ENCODE measurements around the gene PDGFRB. TPM values are rescaled to one million over a fixed set of nuclear protein-coding genes. Genes with fewer than 3 reads are reported as not detected.

PDGFRB gene
- polyA plus RNA-seq, 1 donor from 2014 or later = not detected

DNA sequence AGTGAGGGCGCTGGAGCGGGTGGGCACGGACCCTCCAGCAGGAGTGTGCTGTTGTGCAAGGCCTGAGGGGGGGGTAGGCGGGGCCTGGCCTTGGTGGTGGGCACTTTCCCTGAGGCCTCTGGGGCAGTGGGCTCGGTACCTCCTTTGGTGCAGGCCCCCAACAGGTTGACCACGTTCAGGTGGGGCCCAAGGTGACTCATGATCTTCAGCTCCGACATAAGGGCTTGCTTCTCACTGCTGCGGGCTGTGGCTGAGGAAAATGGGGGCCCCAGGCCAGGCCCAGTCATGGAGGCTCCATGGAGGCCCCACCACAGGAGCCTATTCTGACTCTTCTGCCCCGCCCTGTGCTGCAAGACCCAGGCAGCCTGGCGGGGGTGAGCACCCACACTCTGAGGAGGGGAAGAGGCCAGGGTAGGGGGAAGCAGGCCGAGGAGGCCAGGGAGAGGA, 31.5 kb downstream of the PDGFRB start:
- TF ChIP-seq TAF1 (IDR thresholded peaks at IDR 0.05; ENCODE audit: low read depth) (no peak), MXI1 (conservative IDR thresholded peaks at IDR 0.05; ENCODE audit: poor library complexity, severe bottlenecking) (no peak), RAD21 (conservative IDR thresholded peaks at IDR 0.05) (no peak), SMC3 (conservative IDR thresholded peaks at IDR 0.05; ENCODE audit: poor library complexity) (no peak), POLR2AphosphoS5 (IDR thresholded peaks at IDR 0.05) (no peak), EP300 (conservative IDR thresholded peaks at IDR 0.05; ENCODE audit: poor library complexity, severe bottlenecking) (no peak), EZH2 (IDR thresholded peaks at IDR 0.05; ENCODE audit: borderline replicate concordance, insufficient read depth, low read length, poor library complexity, severe bottlenecking) (no peak), REST (IDR thresholded peaks at IDR 0.05; ENCODE audit: borderline replicate concordance) (no peak), CTCF (IDR thresholded peaks at IDR 0.05; ENCODE audit: poor library complexity, severe bottlenecking) (no peak)
- Histone ChIP-seq H3K9me2 (ENCODE audit: insufficient read depth, low read length) (no peaks in the 10 kb centered on the region), H3K9me3 (ENCODE audit: low read length) (no peaks in the 10 kb centered on the region), H3K4me2 (ENCODE audit: low read length) (no peak overlapping the region), H3K4me3 (ENCODE audit: low read length) (no peak overlapping the region), H3K79me2 (replicated peaks; ENCODE audit: insufficient read depth, low read length) (no peaks in the 10 kb centered on the region), H2AFZ (ENCODE audit: low read depth, low read length) (no peak overlapping the region), H3F3A (ENCODE audit: insufficient read depth, low read length, poor library complexity, severe bottlenecking) (no peaks in the 10 kb centered on the region), H3K27me3 (ENCODE audit: insufficient read depth, low read depth, low read length) (no peaks in the 10 kb centered on the region), H4K20me1 (ENCODE audit: insufficient read depth) (no peaks in the 10 kb centered on the region), H3K36me3 (ENCODE audit: insufficient read depth, low read length) (no peaks in the 10 kb centered on the region), H3K27ac (ENCODE audit: low read length) (no peak overlapping the region), H3K9ac (ENCODE audit: low read length) (no peak overlapping the region)

DNA sequence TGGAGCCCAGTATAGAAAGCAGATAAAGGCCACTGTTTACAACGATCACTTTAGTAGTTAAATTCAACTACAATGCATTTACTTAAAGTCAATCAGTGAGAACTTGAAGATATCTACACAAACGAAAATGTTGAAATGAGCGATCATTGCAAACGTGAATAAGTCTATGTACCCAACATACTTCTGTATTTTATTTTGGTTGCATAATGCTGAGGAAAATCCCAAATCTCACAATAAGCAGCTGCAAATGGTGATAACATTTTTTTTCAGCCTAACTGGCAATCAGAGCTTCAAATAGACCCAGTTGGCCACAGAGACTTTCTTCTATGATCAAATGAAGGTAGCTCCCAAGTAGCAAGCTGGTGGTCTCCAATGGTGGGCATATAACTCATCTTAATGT, 32.1 kb downstream of the PDGFRB start:
- H3K9ac ChIP-seq (ENCODE audit: low read length) = no peak overlapping the region
- H2AFZ ChIP-seq (ENCODE audit: low read depth, low read length) = no peak overlapping the region
- no peak overlapping the region for H3K4me3 ChIP-seq (ENCODE audit: low read length)
- no peaks in the 10 kb centered on the region for H3K27me3 ChIP-seq (ENCODE audit: insufficient read depth, low read depth, low read length)
- no peaks in the 10 kb centered on the region for H3K9me2 ChIP-seq (ENCODE audit: insufficient read depth, low read length)
- no peak for TF ChIP-seq POLR2AphosphoS5 (IDR thresholded peaks at IDR 0.05)
- TF ChIP-seq REST (IDR thresholded peaks at IDR 0.05; ENCODE audit: borderline replicate concordance) = no peak
- TF ChIP-seq EP300 (conservative IDR thresholded peaks at IDR 0.05; ENCODE audit: poor library complexity, severe bottlenecking) = no peak
- TF ChIP-seq MXI1 (conservative IDR thresholded peaks at IDR 0.05; ENCODE audit: poor library complexity, severe bottlenecking) = no peak
- no peak for TF ChIP-seq CTCF (IDR thresholded peaks at IDR 0.05; ENCODE audit: poor library complexity, severe bottlenecking)
- TF ChIP-seq TAF1 (IDR thresholded peaks at IDR 0.05; ENCODE audit: low read depth) = no peak
- TF ChIP-seq EZH2 (IDR thresholded peaks at IDR 0.05; ENCODE audit: borderline replicate concordance, insufficient read depth, low read length, poor library complexity, severe bottlenecking) = no peak
- H3K27ac ChIP-seq (ENCODE audit: low read length) = no peak overlapping the region
- H3F3A ChIP-seq (ENCODE audit: insufficient read depth, low read length, poor library complexity, severe bottlenecking) = no peaks in the 10 kb centered on the region
- no peaks in the 10 kb centered on the region for H4K20me1 ChIP-seq (ENCODE audit: insufficient read depth)
- no peak overlapping the region for H3K4me2 ChIP-seq (ENCODE audit: low read length)
- no peaks in the 10 kb centered on the region for H3K36me3 ChIP-seq (ENCODE audit: insufficient read depth, low read length)
- H3K79me2 ChIP-seq (replicated peaks; ENCODE audit: insufficient read depth, low read length) = no peaks in the 10 kb centered on the region
- no peaks in the 10 kb centered on the region for H3K9me3 ChIP-seq (ENCODE audit: low read length)

All from neural cell (in vitro differentiated cells).